Dedifferentiated amniotic fluid mesenchymal stem cell (primary cell): ENCODE data around the gene TOB2.
"Not testable (repeated sequence)": the region's sequence is repeated elsewhere in the genome, so short reads cannot be mapped to it uniquely, and the experiment has no call there.

Experiments
- DNase-seq: peaks from one replicate; pipeline ENCODE4 v3.0.0-alpha.2; 2016; ENCODE audit errors: extremely low spot score

TOB2 gene

GRCh38 chr22:41468381-41469217 is 22.0 kb upstream of the TOB2 start, which contains the start of the genes ACO2 and PHF5A:
Gene ACO2, plus strand, starts transcription at chr22:41469117. Its CDS starts 30 bp downstream, at chr22:41469147.
Gene PHF5A, minus strand, starts transcription at chr22:41468692. Its CDS starts 39 bp downstream, at chr22:41468653.
- DNase-seq: peak; percentile 98

- no peak for DNase-seq
Measured at GRCh38 chr22:41461901-41462300, 15.3 kb upstream of the TOB2 start.

- not testable (repeated sequence) for DNase-seq
Measured at GRCh38 chr22:41460071-41460470, 13.5 kb upstream of the TOB2 start.

- DNase-seq: no peak
Measured at GRCh38 chr22:41459431-41459830, 12.8 kb upstream of the TOB2 start.

- no peak for DNase-seq
Measured at GRCh38 chr22:41458161-41458728, 11.6 kb upstream of the TOB2 start.

- peak; percentile 99 for DNase-seq
Measured at GRCh38 chr22:41448189-41448808, 1.7 kb upstream of the TOB2 start.

GRCh38 chr22:41447435-41448188 is 1.0 kb upstream of the TOB2 start:
- DNase-seq: no peak

- DNase-seq: no peak
Measured at GRCh38 chr22:41446057-41446501, 522 bp downstream of the TOB2 start.

- no peak for DNase-seq
Measured at GRCh38 chr22:41445129-41446056, 1.2 kb downstream of the TOB2 start.

GRCh38 chr22:41444360-41445128 is 2.1 kb downstream of the TOB2 start:
- peak; percentile 95 for DNase-seq

- DNase-seq: no peak
Measured at GRCh38 chr22:41442240-41442792, 4.3 kb downstream of the TOB2 start.

- DNase-seq: not testable (repeated sequence)
Measured at GRCh38 chr22:41440511-41440910, 6.1 kb downstream of the TOB2 start.

- no peak for DNase-seq
Measured at GRCh38 chr22:41437198-41437597, 9.4 kb downstream of the TOB2 start.

GRCh38 chr22:41436322-41437113 is 10.1 kb downstream of the TOB2 start:
- DNase-seq: no peak

- no peak for DNase-seq
Measured at GRCh38 chr22:41435560-41435959, 11.0 kb downstream of the TOB2 start.

GRCh38 chr22:41434361-41435003 is 12.1 kb downstream of the TOB2 start:
- not testable (repeated sequence) for DNase-seq

GRCh38 chr22:41433480-41433879 is 13.1 kb downstream of the TOB2 start:
- not testable (repeated sequence) for DNase-seq

GRCh38 chr22:41431656-41432055 is 14.9 kb downstream of the TOB2 start:
- DNase-seq: no peak
